Neural progenitor cell (in vitro differentiated cells): ENCODE measurements around the gene MAMLD1.

ENCODE experiments used
- CTCF ChIP-seq: fragments of 200-600 bp; sonication (generic); IDR thresholded peaks from 2 replicates; pipeline ENCODE4 v1.5.1; 2017; ENCODE audit warnings: antibody characterized with exemption, mild to moderate bottlenecking
- EZH2 ChIP-seq: fragments of 200-600 bp; sonication (generic); IDR thresholded peaks from 2 replicates; pipeline ENCODE4 v1.6.1; 2017; ENCODE audit warnings: antibody characterized with exemption, mild to moderate bottlenecking, moderate library complexity
- EZH2phosphoT487 ChIP-seq: fragments of 200-600 bp; sonication (generic); IDR thresholded peaks from 2 replicates; pipeline ENCODE4 v1.6.1; 2017; ENCODE audit warnings: antibody characterized with exemption

- TF ChIP-seq CTCF: no peak
- TF ChIP-seq EZH2: no peak
- no peak for TF ChIP-seq EZH2phosphoT487
Observed at GRCh38 chrX:150483356-150483985, 120.4 kb downstream of the MAMLD1 start.
